ENCODE measurements around the gene CREB5. TPM values are rescaled to one million over a fixed set of nuclear protein-coding genes. Genes with fewer than 3 reads are reported as not detected.

Gene CREB5
- total RNA-seq (2021) (1.0 and 2.1 TPM in 2 replicates), Bru-seq, nascent RNA (percentile 40 among the genes with signal in this experiment), BruChase-seq, experiment 1, labeled RNA remaining after a 2-hour chase (percentile 44 among the genes with signal in this experiment), BruChase-seq, experiment 2, labeled RNA remaining after a 6-hour chase (percentile 36 among the genes with signal in this experiment)
- long read RNA-seq, partial matches to known transcripts = 0 of 4 reads
- long read RNA-seq, other reads (novel, unspliced or antisense) = 2 of 4 reads

DNA sequence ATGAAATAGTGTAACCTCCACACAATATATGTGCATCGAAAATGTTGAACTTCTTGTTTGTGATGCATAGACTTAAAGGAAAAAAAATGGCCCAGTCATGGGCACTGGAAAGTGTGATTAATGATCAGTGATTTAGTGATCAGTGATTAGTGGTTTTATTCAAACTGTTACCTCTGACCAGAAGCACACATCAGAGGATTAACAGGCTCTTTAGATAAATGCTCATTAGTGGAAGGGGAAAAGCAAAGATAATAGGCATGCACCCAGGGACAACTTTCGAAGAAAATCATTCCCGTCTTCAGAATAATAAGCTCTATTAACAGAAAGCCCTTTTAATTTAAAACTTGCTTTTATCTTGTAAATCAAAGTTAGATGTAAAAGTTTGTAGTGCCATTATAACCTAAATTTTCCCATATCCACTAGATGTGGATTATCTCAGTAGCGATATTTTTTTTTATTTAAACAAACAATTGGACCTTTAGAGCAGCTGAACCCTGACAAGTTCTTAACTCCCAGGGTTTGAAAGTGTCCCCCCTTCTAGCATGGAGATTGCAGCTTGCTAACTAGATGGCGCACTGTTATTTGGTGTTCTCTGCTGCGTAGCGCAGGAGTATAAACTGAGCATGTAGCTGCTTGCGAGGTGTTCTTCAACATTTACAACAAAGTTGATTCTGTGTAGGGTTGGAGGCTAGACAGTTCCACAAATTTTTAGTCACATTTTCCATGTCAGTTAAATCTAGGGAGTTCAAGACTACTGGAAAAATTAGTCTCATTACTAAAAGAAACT lies at the start of gene CREB5:
CREB5 (plus strand) TSS at position 643 of the 787 bp plus-strand sequence. CDS start 397 bp downstream, outside the sequence.
- no peaks in the 10 kb centered on the region for H3K27me3 ChIP-seq (ENCODE audit: insufficient read depth, low read depth)
- ChIA-PET CTCF (no interaction called here), POLR2A (ENCODE audit: unreplicated experiment) (no interaction called here)
- H3K27ac ChIP-seq = no peak within 1 kb of the TSS
- H3K4me1 ChIP-seq (replicated peaks; ENCODE audit: insufficient read depth) = 0 out of 2 replicates have a peak, but pooled peaks cover 3% of the 10 kb centered on the region
- H2AFZ ChIP-seq = no peak within 1 kb of the TSS
- no peaks in the 10 kb centered on the region for H3K9me3 ChIP-seq (ENCODE audit: insufficient read depth, low read depth)
- DNase-seq = no peak
- no peak for TF ChIP-seq EZH2 (IDR thresholded peaks at IDR 0.05; ENCODE audit: low read depth)
- TF ChIP-seq, protein P1, sequence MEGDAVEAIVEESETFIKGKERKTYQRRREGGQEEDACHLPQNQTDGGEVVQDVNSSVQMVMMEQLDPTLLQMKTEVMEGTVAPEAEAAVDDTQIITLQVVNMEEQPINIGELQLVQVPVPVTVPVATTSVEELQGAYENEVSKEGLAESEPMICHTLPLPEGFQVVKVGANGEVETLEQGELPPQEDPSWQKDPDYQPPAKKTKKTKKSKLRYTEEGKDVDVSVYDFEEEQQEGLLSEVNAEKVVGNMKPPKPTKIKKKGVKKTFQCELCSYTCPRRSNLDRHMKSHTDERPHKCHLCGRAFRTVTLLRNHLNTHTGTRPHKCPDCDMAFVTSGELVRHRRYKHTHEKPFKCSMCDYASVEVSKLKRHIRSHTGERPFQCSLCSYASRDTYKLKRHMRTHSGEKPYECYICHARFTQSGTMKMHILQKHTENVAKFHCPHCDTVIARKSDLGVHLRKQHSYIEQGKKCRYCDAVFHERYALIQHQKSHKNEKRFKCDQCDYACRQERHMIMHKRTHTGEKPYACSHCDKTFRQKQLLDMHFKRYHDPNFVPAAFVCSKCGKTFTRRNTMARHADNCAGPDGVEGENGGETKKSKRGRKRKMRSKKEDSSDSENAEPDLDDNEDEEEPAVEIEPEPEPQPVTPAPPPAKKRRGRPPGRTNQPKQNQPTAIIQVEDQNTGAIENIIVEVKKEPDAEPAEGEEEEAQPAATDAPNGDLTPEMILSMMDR (conservative IDR thresholded peaks at IDR 0.05) = no peak
- H3K4me3 ChIP-seq = no peak within 1 kb of the TSS
- BruUV-seq (replicated peaks) = no TSS peak
- no peaks in the 10 kb centered on the region for H3K79me2 ChIP-seq (ENCODE audit: low read depth)
- H3F3A ChIP-seq (ENCODE audit: insufficient read depth, low read depth) = peaks cover 18% of the 10 kb centered on the region
- no peaks in the 10 kb centered on the region for H4K20me1 ChIP-seq (ENCODE audit: insufficient read depth)
- intact Hi-C loops (cut with micrococcal nuclease; ENCODE audit: unreplicated experiment) = no loop called here
- H3K4me2 ChIP-seq = peak within 1 kb of the TSS; percentile 58; the same call in 1 of the 2 replicates
- H3K9me2 ChIP-seq (ENCODE audit: insufficient read depth) = peaks cover 5% of the 10 kb centered on the region; the same call in 1 of the 2 replicates
- H3K36me3 ChIP-seq (ENCODE audit: low read depth) = no peaks in the 10 kb centered on the region

DNA sequence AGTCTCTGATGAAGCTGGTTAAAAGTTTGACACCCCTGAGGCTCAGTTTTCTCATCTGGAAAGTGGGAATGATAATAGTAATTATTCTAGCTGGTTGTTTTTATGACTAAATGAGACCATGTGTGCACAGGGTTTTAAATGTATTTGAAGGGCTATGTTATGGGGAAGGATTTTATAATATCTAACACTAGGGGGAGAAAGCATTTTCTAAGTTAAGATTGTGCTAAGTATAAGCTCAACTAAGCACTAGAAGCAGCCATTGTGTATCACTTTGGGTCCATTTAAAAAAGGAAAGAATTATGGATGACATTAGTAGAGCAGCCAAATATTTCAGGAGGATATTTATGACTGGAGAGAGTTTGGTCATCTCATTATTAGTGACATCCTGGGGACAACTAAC lies 49.5 kb upstream of the CREB5 start:
- Histone ChIP-seq H3K9me3 (ENCODE audit: insufficient read depth, low read depth) (peaks cover 6% of the 10 kb centered on the region; the same call in 1 of the 2 replicates), H3K4me1 (replicated peaks; ENCODE audit: insufficient read depth) (peaks cover 16% of the 10 kb centered on the region), H3F3A (ENCODE audit: insufficient read depth, low read depth) (peaks cover 5% of the 10 kb centered on the region; the same call in 1 of the 2 replicates), H3K27me3 (ENCODE audit: insufficient read depth, low read depth) (no peaks in the 10 kb centered on the region), H3K36me3 (ENCODE audit: low read depth) (no peaks in the 10 kb centered on the region), H3K27ac (no peak overlapping the region), H2AFZ (no peak overlapping the region), H3K79me2 (ENCODE audit: low read depth) (no peaks in the 10 kb centered on the region), H3K9me2 (ENCODE audit: insufficient read depth) (no peaks in the 10 kb centered on the region), H3K4me3 (no peak overlapping the region), H3K4me2 (no peak overlapping the region), H4K20me1 (ENCODE audit: insufficient read depth) (no peaks in the 10 kb centered on the region)
- no TSS peak for BruUV-seq (replicated peaks)
- ChIA-PET CTCF (no interaction called here), POLR2A (ENCODE audit: unreplicated experiment) (no interaction called here)
- no peak for TF ChIP-seq EZH2 (IDR thresholded peaks at IDR 0.05; ENCODE audit: low read depth)
- TF ChIP-seq, protein P1 (conservative IDR thresholded peaks at IDR 0.05) = peak; percentile 60
- DNase-seq = peak in 1 of 2 experiments; percentile 26
- intact Hi-C loops (cut with micrococcal nuclease; ENCODE audit: unreplicated experiment) = no loop called here

GRCh38 chr7:28364082-28364481 lies 48.2 kb upstream of the CREB5 start:
- Histone ChIP-seq H3K27me3 (ENCODE audit: insufficient read depth, low read depth) (no peaks in the 10 kb centered on the region), H3K79me2 (ENCODE audit: low read depth) (no peaks in the 10 kb centered on the region), H3K27ac (no peak overlapping the region), H3K9me3 (ENCODE audit: insufficient read depth, low read depth) (peaks cover 6% of the 10 kb centered on the region; the same call in 1 of the 2 replicates), H2AFZ (no peak overlapping the region), H4K20me1 (ENCODE audit: insufficient read depth) (no peaks in the 10 kb centered on the region), H3K4me2 (no peak overlapping the region), H3F3A (ENCODE audit: insufficient read depth, low read depth) (no peaks in the 10 kb centered on the region), H3K4me3 (no peak overlapping the region), H3K36me3 (ENCODE audit: low read depth) (no peaks in the 10 kb centered on the region), H3K9me2 (ENCODE audit: insufficient read depth) (no peaks in the 10 kb centered on the region), H3K4me1 (replicated peaks; ENCODE audit: insufficient read depth) (peaks cover 3% of the 10 kb centered on the region)
- TF ChIP-seq EZH2 (IDR thresholded peaks at IDR 0.05; ENCODE audit: low read depth) = no peak
- TF ChIP-seq, protein P1 (conservative IDR thresholded peaks at IDR 0.05) = peak; percentile 54; the same call in 1 of the 2 replicates
- intact Hi-C loops (cut with micrococcal nuclease; ENCODE audit: unreplicated experiment) = no loop called here
- no TSS peak for BruUV-seq (replicated peaks)
- DNase-seq = peak in 1 of 2 experiments; percentile 25
- CTCF ChIA-PET = no interaction called here
- POLR2A ChIA-PET (ENCODE audit: unreplicated experiment) = no interaction called here
